Cardiac muscle cell (in vitro differentiated cells and primary cell): ENCODE results near the gene KIAA1755. TPM values are rescaled to one million over a fixed set of nuclear protein-coding genes. Genes with fewer than 3 reads are reported as not detected.

Experiments used
- DNase-seq, 2 donors: peaks; one replicate each; pipeline versions ENCODE4 v3.0.0 to v3.0.0-alpha.2; 2010 to 2017; ENCODE audit warnings: low read depth in 1 of 2, low spot score in 1 of 2
- H3K27ac ChIP-seq: fragments of 200-600 bp; sonication (generic); 2 replicates; pipeline ENCODE4 v1.5.1; 2016
- H3K27me3 ChIP-seq: fragments of 200-600 bp; sonication (generic); 2 replicates; pipeline ENCODE4 v1.6.0; 2016; ENCODE audit warnings: control low read depth
- H3K36me3 ChIP-seq: fragments of 200-600 bp; sonication (generic); 2 replicates; pipeline ENCODE4 v1.5.1; 2016; ENCODE audit warnings: control low read depth
- H3K4me1 ChIP-seq: fragments of 200-600 bp; sonication (generic); 2 replicates; pipeline ENCODE4 v1.8.1; 2017; ENCODE audit warnings: low read depth, mild to moderate bottlenecking, mixed run types
- H3K4me3 ChIP-seq: fragments of 200-600 bp; sonication (generic); 2 replicates; pipeline ENCODE4 v1.5.1; 2016; ENCODE audit warnings: mild to moderate bottlenecking
- H3K9me3 ChIP-seq: fragments of 200-600 bp; sonication (generic); 2 replicates; pipeline ENCODE4 v1.5.1; 2017; ENCODE audit warnings: low read depth, mild to moderate bottlenecking, control low read depth
- CTCF ChIP-seq: IDR thresholded peaks from 2 replicates; pipeline ENCODE4 v1.5.1; 2012; ENCODE audit warnings: low read depth, mild to moderate bottlenecking, low read length
- polyA plus RNA-seq: library from polyadenylated mRNA; unstranded; fragments of >200 nt; fragmentation: Nextera tagmentation; extraction: Ambion mirVana; gene quantifications from 2 replicates; pipeline ENCODE4 v1.2.1, GENCODE V29; 2016
- total RNA-seq: library from RNA; depleted of rRNA; stranded (reverse); fragments of >200 nt; gene quantifications from 2 replicates; pipeline ENCODE4 v1.2.3, GENCODE V29; 2016

The KIAA1755 gene
- total and polyA plus RNA-seq, 2 experiments from 2014 or later = not detected

GRCh38 chr20:38272961-38273360 lies 12.4 kb upstream of the KIAA1755 start:
- TF ChIP-seq CTCF = no peak
- peak in 1 of 2 donors; percentile 63 for DNase-seq
- Histone ChIP-seq H3K36me3 (no peaks in the 10 kb centered on the region), H3K4me3 (no peak overlapping the region), H3K4me1 (no peaks in the 10 kb centered on the region), H3K27ac (no peak overlapping the region), H3K9me3 (no peaks in the 10 kb centered on the region), H3K27me3 (no peaks in the 10 kb centered on the region)

GRCh38 chr20:38272398-38272797 lies 11.9 kb upstream of the KIAA1755 start:
- H3K4me3 ChIP-seq = no peak overlapping the region
- no peaks in the 10 kb centered on the region for H3K4me1 ChIP-seq
- H3K27me3 ChIP-seq = no peaks in the 10 kb centered on the region
- no peaks in the 10 kb centered on the region for H3K36me3 ChIP-seq
- peak in 1 of 2 donors; percentile 53 for DNase-seq
- no peak for TF ChIP-seq CTCF
- no peak overlapping the region for H3K27ac ChIP-seq
- no peaks in the 10 kb centered on the region for H3K9me3 ChIP-seq

- TF ChIP-seq CTCF = no peak
- DNase-seq = peak in 1 of 2 donors; percentile 23
- no peaks in the 10 kb centered on the region for H3K9me3 ChIP-seq
- H3K36me3 ChIP-seq = no peaks in the 10 kb centered on the region
- H3K27ac ChIP-seq = no peak overlapping the region
- no peaks in the 10 kb centered on the region for H3K4me1 ChIP-seq
- H3K27me3 ChIP-seq = no peaks in the 10 kb centered on the region
- no peak overlapping the region for H3K4me3 ChIP-seq
Observed at GRCh38 chr20:38271608-38272120, 11.1 kb upstream of the KIAA1755 start.

GRCh38 chr20:38270869-38271605 lies 10.5 kb upstream of the KIAA1755 start:
- H3K27me3 ChIP-seq = no peaks in the 10 kb centered on the region
- H3K27ac ChIP-seq = no peak overlapping the region
- no peak overlapping the region for H3K4me3 ChIP-seq
- no peaks in the 10 kb centered on the region for H3K36me3 ChIP-seq
- no peaks in the 10 kb centered on the region for H3K4me1 ChIP-seq
- TF ChIP-seq CTCF = no peak
- H3K9me3 ChIP-seq = no peaks in the 10 kb centered on the region
- DNase-seq = peak in 1 of 2 donors; percentile 98

GRCh38 chr20:38269715-38270114 lies 9.2 kb upstream of the KIAA1755 start:
- Histone ChIP-seq H3K4me3 (no peak overlapping the region), H3K36me3 (no peaks in the 10 kb centered on the region), H3K27ac (no peak overlapping the region), H3K4me1 (no peaks in the 10 kb centered on the region), H3K27me3 (no peaks in the 10 kb centered on the region), H3K9me3 (no peaks in the 10 kb centered on the region)
- no peak for DNase-seq
- TF ChIP-seq CTCF = no peak
